NCI-H2227 (cell line): ENCODE data around the gene CDH18.

Experiments
- DNase-seq: peaks from one replicate; lab custom pipeline; 2025; ENCODE audit not compliant: unreplicated experiment; lab: John Stamatoyannopoulos, UW

Gene CDH18

DNA sequence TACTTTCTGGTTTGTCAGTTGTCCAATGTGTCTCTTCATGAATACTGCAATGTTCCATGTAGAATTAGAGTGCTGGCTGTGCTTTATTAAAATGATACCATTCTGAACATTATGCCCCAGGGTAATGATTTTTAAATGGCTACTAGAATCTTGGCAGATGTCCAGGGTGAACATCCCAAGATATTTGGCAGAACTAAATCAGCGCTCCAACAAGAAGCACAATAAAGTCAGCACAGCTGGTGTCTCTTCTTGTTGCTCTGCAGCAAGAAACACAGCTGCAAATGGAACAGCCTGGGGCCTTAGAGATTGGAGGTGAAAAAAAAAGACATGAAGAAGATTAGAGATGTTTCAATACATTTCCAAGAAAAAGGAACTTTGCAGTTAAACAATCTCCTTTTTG is 248.3 kb downstream of the CDH18 start:
- DNase-seq: no peak

DNA sequence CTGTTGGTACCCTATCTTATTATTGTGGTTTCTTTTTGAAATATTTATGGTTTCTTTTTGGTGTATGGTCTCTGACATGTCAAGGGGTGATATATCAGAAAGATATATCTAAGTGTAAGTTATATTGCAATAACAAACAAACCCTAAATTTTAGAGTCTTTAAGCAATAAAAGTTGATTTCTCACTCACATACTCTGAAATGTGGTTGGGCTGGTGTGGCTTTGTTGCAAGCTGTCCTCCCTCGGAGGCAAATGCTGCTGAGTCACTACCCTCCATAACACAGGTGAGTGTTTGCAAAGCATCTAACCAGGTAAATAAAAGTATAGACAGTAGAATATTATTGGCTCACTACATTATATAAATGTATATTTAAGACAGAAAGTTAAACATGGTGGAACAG is 253.2 kb downstream of the CDH18 start:
- DNase-seq: no peak

DNA sequence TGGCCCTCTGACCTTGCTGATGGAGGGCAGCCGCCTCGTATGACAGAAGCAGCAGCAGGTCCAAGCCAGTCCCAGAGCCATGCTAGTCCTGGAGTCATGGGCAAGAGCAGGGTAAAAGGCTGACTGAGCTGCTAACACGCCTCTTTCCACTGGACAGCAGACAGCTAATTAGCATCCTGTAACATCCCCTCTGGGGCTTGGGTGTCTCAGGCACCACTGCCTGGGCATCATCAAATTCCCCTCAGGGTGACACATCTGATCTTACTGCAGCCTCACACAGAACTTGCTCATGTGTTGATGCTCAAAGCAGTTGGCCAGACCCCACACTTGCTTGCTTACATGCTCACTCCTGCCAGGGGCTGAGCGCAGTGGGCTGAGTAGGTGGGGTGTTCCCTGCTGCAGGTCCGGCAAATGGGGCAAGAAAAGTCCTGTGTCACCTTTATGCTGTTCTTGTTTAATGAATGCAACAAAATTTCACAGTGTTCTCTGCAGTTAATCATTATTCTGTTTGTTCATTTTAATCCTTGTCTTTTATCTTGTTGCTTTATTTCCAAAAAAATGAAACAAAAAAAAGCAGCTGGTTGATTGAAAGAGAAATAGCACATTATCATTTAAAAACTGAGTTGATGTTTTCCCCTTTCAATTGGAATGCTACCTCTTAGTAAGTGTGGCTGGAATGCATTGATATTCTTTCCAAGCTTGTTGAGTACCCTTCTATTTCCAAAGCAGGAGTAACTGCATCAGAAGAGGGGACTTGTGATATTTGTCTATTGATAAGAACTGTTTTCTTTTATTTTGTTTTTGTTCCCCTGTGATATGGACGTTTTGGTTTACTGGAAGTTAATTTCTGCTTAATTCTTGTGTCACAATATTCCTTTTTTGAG is 254.1 kb downstream of the CDH18 start:
- DNase-seq: no peak

DNA sequence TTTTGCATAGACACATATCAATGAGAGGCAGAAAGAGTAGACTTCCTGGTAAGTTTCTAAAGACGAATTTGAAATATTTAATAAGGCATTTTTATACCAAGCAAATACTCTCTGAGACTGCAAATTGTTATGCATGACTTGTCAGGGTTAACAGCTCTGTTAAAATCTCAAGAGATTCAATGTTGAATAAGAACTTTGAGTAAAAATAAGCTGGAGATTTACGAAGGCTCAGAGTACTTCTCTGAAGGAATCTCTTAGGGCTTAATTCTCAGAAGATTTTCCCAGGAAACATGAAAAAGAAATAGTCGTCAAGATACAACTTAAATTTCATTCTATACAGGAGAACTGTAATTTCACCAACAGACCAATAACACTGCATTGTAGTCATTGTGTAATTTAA is 259.4 kb downstream of the CDH18 start:
- no peak for DNase-seq

DNA sequence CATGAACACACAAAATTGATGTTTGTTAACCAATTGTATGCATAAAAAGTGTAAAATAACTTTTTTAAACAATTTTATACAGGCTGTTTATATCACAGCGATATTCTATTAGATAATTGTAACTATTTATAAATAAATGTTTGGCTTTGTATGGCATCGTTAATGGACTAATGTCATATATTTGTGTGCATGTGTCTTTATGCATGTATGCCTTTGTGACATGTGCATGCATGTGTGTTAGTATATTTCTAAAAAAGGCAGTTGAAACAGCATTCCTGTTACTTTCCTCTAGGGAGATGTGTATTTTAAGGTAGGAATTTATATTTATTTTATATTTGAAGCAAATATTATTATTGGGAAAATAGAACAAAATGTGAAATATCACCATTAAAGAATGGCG is 268.9 kb downstream of the CDH18 start:
- no peak for DNase-seq

DNA sequence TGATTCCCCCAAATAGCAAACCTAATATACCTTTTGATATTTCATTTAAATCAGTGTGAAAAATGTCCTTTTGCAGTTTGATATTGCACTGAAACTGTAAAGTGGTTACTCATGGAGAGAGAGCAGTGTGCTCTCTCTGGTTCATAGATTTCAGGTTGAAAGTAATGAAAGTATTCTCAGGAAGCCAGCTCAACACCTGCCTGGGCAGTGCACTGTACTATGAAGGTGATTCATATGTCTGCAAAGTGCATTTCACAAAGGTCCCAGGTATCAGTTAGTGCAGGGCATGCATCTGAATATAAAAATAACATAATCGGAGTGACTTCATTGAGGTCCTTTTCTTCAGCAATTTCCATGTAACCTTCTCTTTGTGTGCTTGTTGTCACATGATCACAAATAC is 274.3 kb downstream of the CDH18 start:
- DNase-seq: no peak

DNA sequence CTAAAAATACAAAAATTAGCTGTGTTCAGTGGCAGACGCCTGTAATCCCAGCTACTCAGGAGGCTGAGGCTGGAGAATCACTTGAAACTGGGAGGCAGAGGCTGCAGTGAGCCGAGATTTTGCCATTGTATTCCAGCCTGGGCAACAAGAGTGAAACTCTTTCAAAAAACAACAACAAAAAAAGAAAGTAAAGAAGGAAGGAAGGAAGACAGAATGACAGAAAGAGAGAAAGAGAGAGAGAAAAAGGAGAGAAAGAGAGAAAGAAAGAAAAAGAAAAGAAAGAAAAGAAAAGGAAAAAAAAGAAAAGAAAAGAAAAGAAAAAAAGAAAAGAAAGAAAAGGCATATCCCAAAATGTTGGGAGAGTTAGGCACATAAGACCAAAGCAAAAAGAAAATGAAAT is 278.6 kb downstream of the CDH18 start:
- DNase-seq: no peak

DNA sequence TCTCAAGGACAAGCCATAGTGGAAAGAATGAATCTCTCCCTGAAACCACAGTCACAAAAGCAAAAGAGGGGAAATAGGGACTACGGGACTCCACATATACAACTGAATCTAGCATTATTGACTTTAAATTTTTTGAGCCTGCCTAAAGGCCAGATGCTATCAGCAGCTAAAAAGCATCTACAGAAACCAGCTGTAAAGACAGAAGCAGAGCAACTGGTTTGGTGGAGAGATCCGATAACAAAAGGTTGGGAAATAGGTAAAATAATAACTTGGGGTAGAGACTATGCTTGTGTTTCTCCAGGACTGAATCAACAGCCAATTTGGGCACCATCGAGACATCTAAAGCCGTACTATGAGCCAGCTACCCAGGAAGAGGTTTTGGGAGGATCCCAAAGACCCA is 281.2 kb downstream of the CDH18 start:
- no peak for DNase-seq

DNA sequence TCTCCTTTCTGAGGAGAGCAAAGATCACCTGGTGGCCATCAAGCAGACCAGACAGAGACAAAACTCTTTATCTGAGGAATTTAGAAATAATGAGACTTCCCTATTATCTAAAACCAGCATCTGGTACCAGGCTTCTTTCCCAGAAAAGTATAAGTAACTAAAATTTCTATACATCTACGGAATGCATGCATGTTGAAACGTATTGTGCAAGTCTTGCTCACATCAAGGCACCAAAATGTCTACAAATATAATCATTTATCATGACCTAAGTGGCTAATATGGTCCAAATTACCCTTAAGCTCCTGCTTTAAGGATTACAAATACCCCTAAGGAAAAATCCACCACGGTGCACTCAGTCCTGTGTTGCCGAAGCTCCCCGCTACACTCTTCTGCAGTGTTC is 286.3 kb downstream of the CDH18 start:
- DNase-seq: no peak

DNA sequence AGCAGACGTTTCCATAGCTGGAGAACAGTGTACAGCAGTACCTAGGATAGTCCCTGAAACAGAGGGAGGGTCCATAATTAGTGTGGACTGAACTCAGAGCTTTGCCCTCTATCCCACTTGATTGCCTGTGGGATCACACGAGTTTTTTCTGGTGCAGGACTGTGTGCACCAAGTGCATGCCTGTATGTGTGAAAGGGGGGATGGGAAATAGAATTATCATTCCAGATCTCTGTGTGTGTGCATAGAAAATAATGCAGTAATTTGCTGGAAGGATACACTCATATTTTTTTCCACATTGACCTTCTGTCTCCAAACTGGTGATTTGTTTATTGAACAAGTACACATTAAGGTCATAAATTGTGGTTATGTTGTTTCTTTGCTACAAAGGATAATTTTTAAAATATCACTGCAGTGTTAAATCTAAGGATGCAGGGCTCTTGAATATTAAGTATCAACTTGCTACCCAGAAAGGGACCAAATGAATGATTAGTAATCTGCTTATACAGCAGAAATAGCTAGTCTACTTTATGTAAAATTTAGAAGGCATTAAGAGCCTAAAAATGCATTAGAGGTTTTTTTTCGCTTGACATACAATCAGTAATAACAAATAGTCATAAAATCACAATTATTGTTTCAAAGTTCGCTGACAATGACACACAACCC is 292.9 kb downstream of the CDH18 start:
- no peak for DNase-seq

DNA sequence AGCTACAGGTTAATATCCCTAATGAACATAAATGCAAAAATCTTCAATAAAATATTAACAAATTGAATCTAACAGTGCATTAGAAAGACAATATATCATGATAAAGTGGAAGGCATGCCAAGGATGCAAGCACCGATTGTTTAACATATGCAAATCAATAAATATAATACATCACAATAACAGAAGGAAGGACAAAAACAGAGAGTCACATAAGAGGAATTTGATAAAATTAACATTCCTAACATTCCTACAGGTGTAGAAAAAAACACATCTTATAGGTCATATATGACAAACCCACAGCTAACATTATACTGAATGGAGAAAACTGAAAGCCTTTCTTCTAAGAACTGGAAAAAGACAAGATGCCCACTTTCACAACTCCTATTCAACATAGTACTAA is 297.0 kb downstream of the CDH18 start:
- no peak for DNase-seq

DNA sequence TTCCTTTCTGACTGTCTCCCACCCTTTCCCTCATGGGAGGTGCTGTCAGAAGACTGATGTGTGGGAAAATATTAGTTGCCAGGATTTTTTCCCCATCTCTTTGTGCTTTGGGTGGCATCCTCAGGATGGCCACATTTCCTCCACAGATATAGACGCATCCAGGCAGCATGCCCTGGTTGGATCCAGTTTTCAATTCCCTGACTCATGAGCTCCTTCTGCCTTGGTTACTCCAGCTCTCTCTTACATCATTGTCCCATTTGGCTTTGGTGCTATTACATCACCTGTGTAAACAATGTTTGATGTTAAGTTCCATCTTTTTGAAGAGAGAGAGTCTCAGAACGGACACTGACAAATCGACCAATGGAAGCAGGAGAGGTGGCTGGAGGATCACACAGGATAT is 302.5 kb downstream of the CDH18 start:
- DNase-seq: no peak

DNA sequence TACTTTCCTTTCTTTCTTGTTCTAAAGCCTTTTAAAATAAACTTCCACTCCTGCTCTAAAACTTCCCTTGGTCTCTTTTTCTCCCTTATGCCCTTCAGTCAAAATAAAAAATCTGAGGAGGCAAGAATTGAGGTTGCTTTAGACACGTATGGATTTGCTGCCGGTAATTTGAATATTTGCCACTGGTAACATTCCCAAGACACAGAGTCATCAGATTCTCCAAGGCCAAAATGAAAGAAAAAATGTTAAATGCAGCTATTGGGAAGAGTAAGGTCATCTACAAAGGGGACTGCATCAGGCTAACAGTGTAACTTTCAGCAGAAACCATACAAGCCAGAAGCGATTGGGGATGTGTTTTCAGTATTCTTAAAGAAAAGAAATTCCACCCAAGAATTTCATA is 311.1 kb downstream of the CDH18 start:
- DNase-seq: no peak

DNA sequence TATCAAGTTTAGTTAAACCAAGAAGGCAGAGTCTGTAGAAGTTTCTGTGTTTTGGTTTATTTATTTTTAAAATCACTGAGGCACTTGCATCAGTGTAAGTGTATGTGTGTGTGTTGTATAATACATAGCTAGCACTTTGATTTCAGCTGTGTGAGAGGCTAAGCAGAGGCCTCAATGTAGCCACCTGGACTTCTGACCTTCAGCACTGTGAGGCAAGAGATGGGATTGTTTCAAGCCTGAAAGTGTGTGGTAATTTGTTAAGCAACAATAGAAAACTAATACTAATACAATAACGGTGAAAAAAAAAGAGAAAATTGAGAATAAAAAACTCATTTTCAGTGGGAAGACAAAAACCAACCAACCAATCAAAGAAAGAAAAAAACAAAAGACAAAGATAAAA is 327.3 kb downstream of the CDH18 start:
- no peak for DNase-seq

DNA sequence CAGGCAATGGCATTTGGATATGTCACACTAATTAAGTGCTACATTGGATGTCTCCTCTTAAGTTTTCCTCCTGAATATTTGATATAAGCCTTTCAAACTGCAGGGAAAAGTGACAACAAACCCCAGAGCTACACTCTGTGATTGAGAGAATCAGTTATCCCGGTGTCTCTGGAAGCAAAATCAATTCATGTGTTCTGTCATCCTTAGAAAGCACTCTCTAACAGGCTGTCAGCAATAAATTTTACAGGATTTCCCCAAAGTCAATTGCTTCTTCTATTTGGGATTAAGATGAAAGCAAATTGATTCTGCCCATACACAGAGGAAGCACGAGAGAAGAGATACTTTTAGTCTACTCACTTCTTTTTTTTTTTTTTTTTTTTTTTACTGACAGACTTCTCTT is 332.4 kb downstream of the CDH18 start:
- DNase-seq: no peak

DNA sequence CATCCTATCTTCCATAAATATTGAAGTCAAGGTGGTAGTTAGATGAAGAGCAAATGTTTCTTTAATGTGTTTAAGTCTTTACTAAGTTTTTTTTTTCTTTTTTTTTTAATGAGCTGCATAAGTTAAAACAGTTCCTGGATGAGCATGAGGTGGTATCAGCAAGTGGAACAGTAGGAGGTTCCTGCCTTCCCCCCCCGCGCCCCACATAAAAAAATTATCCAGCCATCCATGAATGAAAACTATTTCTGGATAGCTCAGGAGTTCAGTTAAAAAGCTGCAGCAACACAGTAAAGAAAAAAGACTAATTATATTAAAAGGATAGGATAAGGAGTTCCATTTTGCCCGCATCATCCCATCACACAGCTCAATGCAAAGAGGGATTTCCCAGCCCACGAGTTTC is 349.5 kb downstream of the CDH18 start:
- DNase-seq: no peak

DNA sequence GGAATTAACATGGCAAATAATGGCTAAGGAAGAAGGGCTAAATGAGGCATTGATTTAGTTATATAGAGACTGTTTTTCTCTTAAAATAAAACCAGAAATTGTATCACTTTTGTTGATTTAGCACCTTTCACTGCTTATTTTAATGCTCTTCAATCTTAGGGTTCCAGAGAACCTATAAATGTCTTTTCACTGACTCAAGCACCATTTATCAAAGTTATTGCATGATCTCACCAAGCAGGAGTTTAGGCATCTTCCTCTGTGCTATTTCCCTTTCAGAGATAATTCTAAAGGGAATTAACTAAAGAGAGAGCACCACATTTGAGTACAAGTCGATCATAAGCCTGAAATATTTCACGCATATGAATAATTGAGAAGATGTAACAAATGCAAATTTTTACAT is 357.1 kb downstream of the CDH18 start:
- no peak for DNase-seq

DNA sequence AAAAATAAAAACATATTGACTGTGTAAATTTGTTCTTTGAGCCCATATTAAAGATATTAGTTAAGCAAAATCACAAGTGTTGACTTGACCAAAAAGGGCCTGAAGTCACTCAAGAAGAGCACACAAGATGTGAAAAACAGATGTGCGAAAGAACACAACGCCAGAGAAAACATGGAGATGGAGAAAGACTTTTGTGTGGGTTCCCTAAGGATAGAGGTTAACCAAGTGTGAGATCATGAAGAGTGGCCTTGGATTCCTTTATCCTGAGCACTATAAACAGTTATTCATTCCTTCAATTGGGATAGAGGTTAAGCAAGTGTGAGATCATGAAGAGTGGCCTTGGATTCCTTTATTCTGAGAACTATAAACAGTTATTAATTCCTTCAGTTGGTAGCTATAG is 361.8 kb downstream of the CDH18 start:
- DNase-seq: no peak

DNA sequence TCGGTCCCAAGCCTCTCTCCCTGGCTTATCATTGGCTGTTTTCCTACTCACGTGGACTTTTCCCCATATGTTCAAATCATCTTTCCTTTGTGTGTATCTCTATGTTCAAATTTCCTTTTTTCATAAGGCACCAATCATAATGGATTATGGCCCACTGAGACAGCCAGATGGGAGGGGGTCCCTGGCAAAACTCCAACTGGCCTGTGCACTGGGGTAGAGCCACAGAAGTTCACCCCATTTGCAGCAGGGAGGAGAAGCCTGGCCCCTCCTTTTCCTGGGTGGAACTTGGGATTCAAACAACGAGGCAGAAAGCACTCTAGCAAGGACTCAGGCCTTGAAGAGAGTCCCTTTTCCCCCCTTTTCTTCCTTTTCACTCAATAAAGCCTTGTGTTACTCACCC is 362.4 kb downstream of the CDH18 start:
- no peak for DNase-seq

DNA sequence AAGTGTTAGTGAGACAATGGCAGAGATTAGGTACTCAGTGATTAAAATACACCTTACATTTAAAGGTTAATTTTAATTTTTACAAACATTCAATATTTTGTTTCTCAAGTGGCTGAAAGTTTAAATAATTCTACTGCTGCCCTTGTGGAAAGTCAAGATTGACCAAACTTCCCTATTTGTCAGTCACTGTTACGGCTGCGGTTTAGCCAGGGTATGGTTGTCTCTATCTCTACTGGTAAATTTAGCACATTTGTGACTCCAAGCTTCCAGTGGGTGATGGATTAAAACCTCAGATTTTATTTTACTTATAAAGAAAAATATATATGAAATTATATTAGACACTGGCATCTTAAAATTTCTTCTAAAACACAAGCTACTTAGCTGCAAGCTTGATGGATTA is 368.4 kb downstream of the CDH18 start:
- DNase-seq: no peak

DNA sequence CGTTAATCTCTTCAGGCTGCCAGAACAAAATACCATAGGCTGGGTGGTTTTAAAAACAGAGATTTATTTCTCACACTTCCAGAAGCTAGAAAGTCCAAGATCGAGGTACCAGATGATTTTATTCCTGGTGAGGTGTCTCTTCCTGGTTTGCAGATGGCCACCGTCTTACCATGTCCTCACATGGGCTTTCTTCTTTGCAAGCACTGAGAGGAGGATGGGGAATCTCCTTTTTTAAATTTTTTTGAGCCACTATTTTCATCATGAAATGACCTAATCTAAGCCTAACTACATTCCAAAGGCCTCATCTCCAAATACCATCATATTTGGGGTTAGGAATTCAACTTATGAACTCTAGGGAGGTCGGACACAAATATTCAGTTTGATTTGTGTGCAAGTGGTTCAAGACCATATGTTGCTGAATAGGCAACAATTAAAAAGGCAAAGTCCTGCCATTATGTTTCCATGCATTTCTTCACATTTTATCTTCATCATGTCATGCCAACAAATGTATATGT is 371.2 kb downstream of the CDH18 start:
- DNase-seq: no peak

DNA sequence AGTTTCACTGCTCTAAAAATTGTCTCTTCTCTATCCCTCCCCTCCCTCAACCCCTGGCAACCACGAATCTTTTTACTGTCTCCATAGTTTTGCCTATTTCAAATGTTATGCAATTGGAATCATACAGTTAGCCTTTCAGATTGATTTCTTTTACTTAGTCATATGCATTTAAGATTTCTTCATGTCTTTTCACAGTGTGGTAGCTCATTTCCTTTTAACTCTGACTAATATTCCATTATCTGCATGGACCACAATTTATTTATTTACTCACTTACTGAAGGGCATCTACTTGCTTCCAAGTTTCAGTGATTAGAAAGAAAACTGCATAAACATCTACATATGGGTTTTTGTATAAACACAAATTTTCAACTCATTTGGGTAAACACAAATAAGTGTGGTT is 372.3 kb downstream of the CDH18 start:
- no peak for DNase-seq

DNA sequence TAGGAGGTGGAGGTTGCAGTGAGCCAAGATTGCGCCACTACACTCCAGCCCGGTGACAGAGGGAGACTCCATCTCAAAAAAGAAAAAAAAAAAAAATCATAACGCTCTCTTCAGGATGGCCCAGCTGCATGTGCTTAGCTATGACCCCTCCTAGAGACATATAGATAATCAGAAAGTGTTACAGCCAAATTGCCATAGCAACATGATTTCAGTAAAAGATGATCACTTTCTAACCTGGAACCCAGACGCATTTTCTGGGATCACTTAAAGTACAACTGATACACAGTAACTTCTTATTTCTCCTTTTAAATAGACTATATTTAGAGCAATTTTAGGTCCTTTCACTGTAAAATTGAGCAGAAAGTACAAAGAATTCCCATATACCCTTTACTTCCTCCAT is 372.9 kb downstream of the CDH18 start:
- DNase-seq: no peak
